ENCODE measurements around the gene KIF20B.

GRCh38 chr10:89662596-89662995 lies 38.8 kb upstream of the KIF20B start:
- TF ChIP-seq CTCF (IDR thresholded peaks at IDR 0.05), result no peak
- TF ChIP-seq POLR2A (IDR thresholded peaks at IDR 0.05), result no peak
